Duodenal mucosa (tissue), 2 donors: ENCODE data around the gene CORO2A.

Experiments
- H3K27ac ChIP-seq: one replicate; pipeline ENCODE4 v1.7.0; 2013; ENCODE audit warnings: low read depth, low read length
- H3K27me3 ChIP-seq, 2 donors: one replicate each; pipeline ENCODE4 v1.7.0; 2013; ENCODE audit warnings: low read length in 2 of 2, control low read depth in 1 of 2; ENCODE audit not compliant: insufficient read depth in 2 of 2, control insufficient read depth in 1 of 2
- H3K36me3 ChIP-seq, 2 donors: one replicate each; pipeline ENCODE4 v1.7.0; 2013; ENCODE audit warnings: low read length in 2 of 2, control low read depth in 1 of 2; ENCODE audit not compliant: insufficient read depth in 2 of 2, control insufficient read depth in 1 of 2
- H3K4me1 ChIP-seq, 2 donors: one replicate each; pipeline ENCODE4 v1.7.0; 2013; ENCODE audit warnings: low read length in 2 of 2, control low read depth in 1 of 2; ENCODE audit not compliant: insufficient read depth in 2 of 2, control insufficient read depth in 1 of 2
- H3K4me3 ChIP-seq, 2 donors: one replicate each; pipeline ENCODE4 v1.7.0; 2013; ENCODE audit warnings: low read length in 2 of 2, low read depth in 1 of 2
- H3K9ac ChIP-seq, 2 donors: one replicate each; pipeline ENCODE4 v1.7.0; 2013; ENCODE audit warnings: low read length in 2 of 2, low read depth in 1 of 2
- H3K9me3 ChIP-seq, 2 donors: one replicate each; pipeline ENCODE4 v1.7.0; 2013; ENCODE audit warnings: low read length in 2 of 2, control low read depth in 1 of 2; ENCODE audit not compliant: control insufficient read depth in 1 of 2

The CORO2A gene

GRCh38 chr9:98159301-98159700 lies 33.1 kb downstream of the CORO2A start:
- Histone ChIP-seq H3K9me3 (no peaks in the 10 kb centered on the region), H3K27ac (no peak overlapping the region), H3K9ac (no peak overlapping the region), H3K4me3 (no peak overlapping the region), H3K27me3 (no peaks in the 10 kb centered on the region), H3K36me3 (peaks cover 12 to 16% of the 10 kb centered on the region in 2 donors), H3K4me1 (peaks cover 34 to 44% of the 10 kb centered on the region in 2 donors)

GRCh38 chr9:98158071-98158831 lies 34.2 kb downstream of the CORO2A start:
- no peak overlapping the region for H3K9ac ChIP-seq
- no peaks in the 10 kb centered on the region for H3K9me3 ChIP-seq
- H3K36me3 ChIP-seq, result peaks cover 12 to 18% of the 10 kb centered on the region in 2 donors
- H3K4me1 ChIP-seq, result peaks cover 29 to 34% of the 10 kb centered on the region in 2 donors
- no peaks in the 10 kb centered on the region for H3K27me3 ChIP-seq
- no peak overlapping the region for H3K27ac ChIP-seq
- H3K4me3 ChIP-seq, result no peak overlapping the region

GRCh38 chr9:98157372-98157771 lies 35.1 kb downstream of the CORO2A start:
- H3K36me3 ChIP-seq, result peaks cover 12 to 19% of the 10 kb centered on the region in 2 donors
- no peak overlapping the region for H3K27ac ChIP-seq
- no peaks in the 10 kb centered on the region for H3K9me3 ChIP-seq
- H3K4me1 ChIP-seq, result peaks cover 21 to 25% of the 10 kb centered on the region in 2 donors
- H3K4me3 ChIP-seq, result no peak overlapping the region
- H3K9ac ChIP-seq, result no peak overlapping the region
- no peaks in the 10 kb centered on the region for H3K27me3 ChIP-seq

GRCh38 chr9:98154678-98155077 lies 37.8 kb downstream of the CORO2A start:
- Histone ChIP-seq H3K4me3 (no peak overlapping the region), H3K27me3 (no peaks in the 10 kb centered on the region), H3K9me3 (no peaks in the 10 kb centered on the region), H3K36me3 (peaks cover 8 to 27% of the 10 kb centered on the region in 2 donors), H3K27ac (no peak overlapping the region), H3K4me1 (peaks cover 13 to 15% of the 10 kb centered on the region in 2 donors), H3K9ac (no peak overlapping the region)

- Histone ChIP-seq H3K4me3 (no peak overlapping the region), H3K27me3 (no peaks in the 10 kb centered on the region), H3K27ac (no peak overlapping the region), H3K4me1 (peaks cover 10 to 14% of the 10 kb centered on the region in 2 donors), H3K9me3 (no peaks in the 10 kb centered on the region), H3K36me3 (peaks cover 3 to 24% of the 10 kb centered on the region in 2 donors), H3K9ac (no peak overlapping the region)
These were observed 39.9 kb downstream of the CORO2A start for GRCh38 chr9:98152526-98152925.

- Histone ChIP-seq H3K4me3 (no peak overlapping the region), H3K9ac (no peak overlapping the region), H3K27ac (no peak overlapping the region), H3K27me3 (no peaks in the 10 kb centered on the region), H3K9me3 (no peaks in the 10 kb centered on the region), H3K36me3 (peaks cover 0 to 18% of the 10 kb centered on the region in 2 donors), H3K4me1 (peaks cover 20 to 22% of the 10 kb centered on the region in 2 donors)
These were observed 41.7 kb downstream of the CORO2A start for GRCh38 chr9:98150721-98151120.

GRCh38 chr9:98150164-98150563 lies 42.3 kb downstream of the CORO2A start:
- Histone ChIP-seq H3K4me1 (peaks cover 26 to 27% of the 10 kb centered on the region in 2 donors), H3K4me3 (no peak overlapping the region), H3K9ac (no peak overlapping the region), H3K9me3 (no peaks in the 10 kb centered on the region), H3K36me3 (peaks cover 0 to 16% of the 10 kb centered on the region in 2 donors), H3K27me3 (no peaks in the 10 kb centered on the region), H3K27ac (no peak overlapping the region)

GRCh38 chr9:98149422-98149821 lies 43.0 kb downstream of the CORO2A start:
- Histone ChIP-seq H3K9ac (no peak overlapping the region), H3K36me3 (peaks cover 0 to 17% of the 10 kb centered on the region in 2 donors), H3K4me3 (no peak overlapping the region), H3K27ac (no peak overlapping the region), H3K9me3 (no peaks in the 10 kb centered on the region), H3K4me1 (peaks cover 33 to 35% of the 10 kb centered on the region in 2 donors), H3K27me3 (no peaks in the 10 kb centered on the region)

- no peaks in the 10 kb centered on the region for H3K27me3 ChIP-seq
- peaks cover 0 to 17% of the 10 kb centered on the region in 2 donors for H3K36me3 ChIP-seq
- no peak overlapping the region for H3K27ac ChIP-seq
- no peaks in the 10 kb centered on the region for H3K9me3 ChIP-seq
- no peak overlapping the region for H3K4me3 ChIP-seq
- peaks cover 38 to 44% of the 10 kb centered on the region in 2 donors for H3K4me1 ChIP-seq
- H3K9ac ChIP-seq, result no peak overlapping the region
These were observed 44.0 kb downstream of the CORO2A start for GRCh38 chr9:98148486-98148885.

GRCh38 chr9:98147582-98147981 lies 44.9 kb downstream of the CORO2A start:
- peak overlapping the region in 1 of 2 donors; percentile 60 for H3K9ac ChIP-seq
- H3K27ac ChIP-seq, result no peak overlapping the region
- peaks cover 46 to 52% of the 10 kb centered on the region in 2 donors for H3K4me1 ChIP-seq
- H3K27me3 ChIP-seq, result no peaks in the 10 kb centered on the region
- H3K36me3 ChIP-seq, result peaks cover 0 to 14% of the 10 kb centered on the region in 2 donors
- no peaks in the 10 kb centered on the region for H3K9me3 ChIP-seq
- H3K4me3 ChIP-seq, result no peak overlapping the region
